ENCODE results near the gene CCDC170. TPM values are rescaled to one million over a fixed set of nuclear protein-coding genes. Genes with fewer than 3 reads are reported as not detected.

Gene CCDC170
- total and polyA plus RNA-seq, 9 of the 15 experiments (the other 6 are each of a cell fraction or from before 2014, with no cell fraction given) = 0.01 to 0.18 (median 0.05) TPM; not detected in 6

DNA sequence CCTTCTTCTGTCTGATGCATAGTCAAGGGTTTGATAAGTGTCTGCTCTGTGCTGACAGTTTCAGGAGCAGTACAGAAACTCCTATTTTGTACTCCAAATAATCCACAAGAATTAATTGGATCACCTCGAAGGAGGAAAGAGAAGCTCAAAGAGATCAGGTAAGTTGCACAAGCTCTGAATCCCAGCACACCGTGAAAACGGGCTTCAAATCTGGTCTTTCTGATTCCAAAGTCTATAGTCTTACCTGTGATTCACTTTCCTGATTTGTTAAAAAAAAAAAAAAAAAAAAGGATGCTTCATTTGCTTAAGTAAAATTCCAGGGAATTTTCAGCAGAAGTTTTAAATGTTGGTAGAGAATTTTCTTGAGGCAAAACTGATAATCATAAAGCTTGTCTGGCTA, 157.8 kb downstream of the CCDC170 start (continued):
- TF ChIP-seq, protein P1, sequence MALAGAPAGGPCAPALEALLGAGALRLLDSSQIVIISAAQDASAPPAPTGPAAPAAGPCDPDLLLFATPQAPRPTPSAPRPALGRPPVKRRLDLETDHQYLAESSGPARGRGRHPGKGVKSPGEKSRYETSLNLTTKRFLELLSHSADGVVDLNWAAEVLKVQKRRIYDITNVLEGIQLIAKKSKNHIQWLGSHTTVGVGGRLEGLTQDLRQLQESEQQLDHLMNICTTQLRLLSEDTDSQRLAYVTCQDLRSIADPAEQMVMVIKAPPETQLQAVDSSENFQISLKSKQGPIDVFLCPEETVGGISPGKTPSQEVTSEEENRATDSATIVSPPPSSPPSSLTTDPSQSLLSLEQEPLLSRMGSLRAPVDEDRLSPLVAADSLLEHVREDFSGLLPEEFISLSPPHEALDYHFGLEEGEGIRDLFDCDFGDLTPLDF (CRISPR knock-in tag; IDR thresholded peaks at IDR 0.05) = no peak
- TF ChIP-seq, protein P2, sequence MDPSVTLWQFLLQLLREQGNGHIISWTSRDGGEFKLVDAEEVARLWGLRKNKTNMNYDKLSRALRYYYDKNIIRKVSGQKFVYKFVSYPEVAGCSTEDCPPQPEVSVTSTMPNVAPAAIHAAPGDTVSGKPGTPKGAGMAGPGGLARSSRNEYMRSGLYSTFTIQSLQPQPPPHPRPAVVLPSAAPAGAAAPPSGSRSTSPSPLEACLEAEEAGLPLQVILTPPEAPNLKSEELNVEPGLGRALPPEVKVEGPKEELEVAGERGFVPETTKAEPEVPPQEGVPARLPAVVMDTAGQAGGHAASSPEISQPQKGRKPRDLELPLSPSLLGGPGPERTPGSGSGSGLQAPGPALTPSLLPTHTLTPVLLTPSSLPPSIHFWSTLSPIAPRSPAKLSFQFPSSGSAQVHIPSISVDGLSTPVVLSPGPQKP (CRISPR knock-in tag; IDR thresholded peaks at IDR 0.05) = no peak

DNA sequence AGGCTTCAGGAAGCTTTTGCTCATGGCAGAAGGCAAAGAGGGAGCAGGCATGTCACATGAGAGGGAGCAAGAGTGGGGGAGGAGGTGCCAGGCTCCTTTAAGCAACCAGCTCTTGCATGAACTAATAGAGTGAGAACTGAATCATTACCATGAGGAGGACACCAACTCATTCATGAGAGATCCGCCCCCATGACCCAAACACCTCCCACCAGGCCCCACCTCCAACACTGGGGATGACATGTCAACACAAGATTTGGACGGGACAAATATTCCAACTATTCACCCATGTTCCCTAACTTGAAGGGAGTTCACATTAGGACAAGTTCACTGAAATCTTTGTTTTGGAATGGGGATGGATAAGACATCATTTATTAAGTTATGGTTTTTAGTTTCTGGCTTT, 158.5 kb downstream of the CCDC170 start:
- TF ChIP-seq, protein P3, sequence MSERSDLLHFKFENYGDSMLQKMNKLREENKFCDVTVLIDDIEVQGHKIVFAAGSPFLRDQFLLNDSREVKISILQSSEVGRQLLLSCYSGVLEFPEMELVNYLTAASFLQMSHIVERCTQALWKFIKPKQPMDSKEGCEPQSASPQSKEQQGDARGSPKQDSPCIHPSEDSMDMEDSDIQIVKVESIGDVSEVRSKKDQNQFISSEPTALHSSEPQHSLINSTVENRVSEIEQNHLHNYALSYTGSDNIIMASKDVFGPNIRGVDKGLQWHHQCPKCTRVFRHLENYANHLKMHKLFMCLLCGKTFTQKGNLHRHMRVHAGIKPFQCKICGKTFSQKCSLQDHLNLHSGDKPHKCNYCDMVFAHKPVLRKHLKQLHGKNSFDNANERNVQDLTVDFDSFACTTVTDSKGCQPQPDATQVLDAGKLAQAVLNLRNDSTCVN (CRISPR knock-in tag; IDR thresholded peaks at IDR 0.05) = no peak
- no peak for TF ChIP-seq RUNX1 (IDR thresholded peaks at IDR 0.05; ENCODE audit: low read depth)
- TF ChIP-seq NFYB (IDR thresholded peaks at IDR 0.05; ENCODE audit: extremely low read depth, insufficient read length) = no peak
- TF ChIP-seq ZNF445 (CRISPR knock-in tag; IDR thresholded peaks at IDR 0.05; ENCODE audit: low read depth) = no peak
- no peak for TF ChIP-seq POLR3A (IDR thresholded peaks at IDR 0.05; ENCODE audit: borderline replicate concordance, extremely low read depth, insufficient read depth, insufficient read length)
- no peak for TF ChIP-seq HEY1 (CRISPR knock-in tag; IDR thresholded peaks at IDR 0.05; ENCODE audit: borderline replicate concordance)
- no peaks in the 10 kb centered on the region for H3K9me1 ChIP-seq (ENCODE audit: control insufficient read depth, insufficient read depth, low read length)
- WGBS (ENCODE audit: insufficient coverage, low coverage, missing lambda C conversion rate) = 0% methylated on average over 2 of the region's 2 CpGs
- no peaks in the 10 kb centered on the region for H3K9me3 ChIP-seq (replicated peaks; ENCODE audit: control insufficient read depth, insufficient read depth, low read depth, low read length)
- no peak overlapping the region for H3K9ac ChIP-seq (ENCODE audit: insufficient read depth in 1 of 2, low read depth in 2 of 2, low read length in 2 of 2)
- no peak overlapping the region for H3K27ac ChIP-seq (ENCODE audit: extremely low read depth, low read depth, low read length)
- POLR2A ChIA-PET = no interaction called here
- DNase-seq (ENCODE audit: extremely low read depth in 1 of 4, low spot score in 3 of 4) (no peak), ATAC-seq (no peak), FAIRE-seq (no peak)
- no peaks in the 10 kb centered on the region; a peak in 1 of 5 replicates for H3K4me1 ChIP-seq (replicated peaks in 1 of 2; ENCODE audit: control insufficient read depth in 2 of 2, insufficient read depth in 2 of 2, low read length in 2 of 2)
- CTCF ChIA-PET (ENCODE audit: low intra/inter-chr PET ratio) = no interaction called here
- no peaks in the 10 kb centered on the region for H4K20me1 ChIP-seq (replicated peaks; ENCODE audit: control insufficient read depth, insufficient read depth, low read length)
- intact Hi-C loops (cut with micrococcal nuclease) (no loop called here), in situ Hi-C loops (cut with MboI) (no loop called here)
- no peak overlapping the region for H3K4me3 ChIP-seq
- H3K27me3 ChIP-seq (ENCODE audit: control insufficient read depth in 2 of 2, insufficient read depth in 2 of 2, low read length in 2 of 2) = 0 out of 5 replicates have a peak, but pooled peaks cover 0 to 8% of the 10 kb centered on the region in 2 experiments
- no peak overlapping the region for H2AFZ ChIP-seq (ENCODE audit: low read depth, low read length)
- no peaks in the 10 kb centered on the region for H3K79me2 ChIP-seq (ENCODE audit: control insufficient read depth, insufficient read depth, low read length)
- no peak overlapping the region for H3K4me2 ChIP-seq (ENCODE audit: insufficient read depth, low read length)
- H3K36me3 ChIP-seq (ENCODE audit: control insufficient read depth, insufficient read depth, low read length) = no peaks in the 10 kb centered on the region
- no TSS peak for BruUV-seq (replicated peaks)
